Keratinocyte (primary cell): ENCODE data around the gene ABAT. TPM values are rescaled to one million over a fixed set of nuclear protein-coding genes. Genes with fewer than 3 reads are reported as not detected.

Experiments used
- DNase-seq: peaks from one replicate; pipeline ENCODE4 v3.0.0-alpha.2; 2011; ENCODE audit warnings: low read depth, missing footprints, low spot score
- FAIRE-seq: peaks from 2 replicates; lab custom pipeline; 2011; peaks lifted over from hg19 to GRCh38; lab: Jason Lieb, UNC
- H2AFZ ChIP-seq: 2 replicates; pipeline ENCODE4 v1.6.0; 2012; ENCODE audit warnings: low read length, control low read depth, inconsistent platforms; ENCODE audit not compliant: control insufficient read depth
- H3K27ac ChIP-seq: 2 replicates; pipeline ENCODE4 v1.5.1; 2011; ENCODE audit warnings: low read length; ENCODE audit not compliant: control insufficient read depth, insufficient read depth
- H3K27me3 ChIP-seq: 3 replicates; pipeline ENCODE4 v1.6.0; 2011; ENCODE audit warnings: low read length; ENCODE audit not compliant: control insufficient read depth, insufficient read depth; ENCODE audit errors: extremely low read depth
- H3K36me3 ChIP-seq, 2 experiments: 2 replicates in 1 of 2; 3 replicates in 1 of 2; pipeline ENCODE4 v1.5.1; 2011; ENCODE audit warnings: low read length in 2 of 2, mild to moderate bottlenecking in 1 of 2; ENCODE audit not compliant: control insufficient read depth in 2 of 2, insufficient read depth in 2 of 2; ENCODE audit errors: extremely low read depth in 1 of 2
- H3K4me1 ChIP-seq: 3 replicates; pipeline ENCODE4 v1.5.1; 2011; ENCODE audit warnings: low read length; ENCODE audit not compliant: control insufficient read depth, insufficient read depth; ENCODE audit errors: extremely low read depth
- H3K4me2 ChIP-seq: 3 replicates; pipeline ENCODE4 v1.6.0; 2011; ENCODE audit warnings: low read depth, low read length; ENCODE audit not compliant: control insufficient read depth, insufficient read depth; ENCODE audit errors: extremely low read depth
- H3K4me3 ChIP-seq, 3 experiments: fragments of 200-600 bp in 1 of 3; sonication (generic) in 1 of 3; 2 replicates in 2 of 3; 3 replicates in 1 of 3; pipeline ENCODE4 v1.5.1; 2011 to 2016; ENCODE audit warnings: low read length in 3 of 3, mild to moderate bottlenecking in 3 of 3, control low read depth in 2 of 3, inconsistent platforms in 1 of 3, low read depth in 1 of 3, mixed read lengths in 1 of 3, mixed run types in 1 of 3, moderate library complexity in 1 of 3; ENCODE audit not compliant: control insufficient read depth in 2 of 3, insufficient read depth in 2 of 3; ENCODE audit errors: extremely low read depth in 1 of 3
- H3K79me2 ChIP-seq: 2 replicates; pipeline ENCODE4 v1.6.0; 2012; ENCODE audit warnings: low read length; ENCODE audit not compliant: control insufficient read depth, insufficient read depth
- H3K9ac ChIP-seq: 3 replicates; pipeline ENCODE4 v1.6.0; 2011; ENCODE audit warnings: low read length; ENCODE audit not compliant: control insufficient read depth, insufficient read depth; ENCODE audit errors: extremely low read depth
- H3K9me1 ChIP-seq: 3 replicates; pipeline ENCODE4 v1.6.0; 2011; ENCODE audit warnings: low read length; ENCODE audit not compliant: control insufficient read depth, insufficient read depth; ENCODE audit errors: extremely low read depth
- H3K9me3 ChIP-seq: 2 replicates; pipeline ENCODE4 v1.5.1; 2012; ENCODE audit warnings: low read depth, low read length; ENCODE audit not compliant: control insufficient read depth
- H4K20me1 ChIP-seq: 3 replicates; pipeline ENCODE4 v1.6.0; 2011; ENCODE audit warnings: low read length; ENCODE audit not compliant: control insufficient read depth, insufficient read depth; ENCODE audit errors: extremely low read depth
- EZH2 ChIP-seq: IDR thresholded peaks from one replicate; pipeline ENCODE4 v1.6.1; 2012; ENCODE audit warnings: inconsistent platforms, mild to moderate bottlenecking, low read length, moderate library complexity
- dilution Hi-C: fragments of 300-500 bp; cut with MboI; formaldehyde crosslinking; loops from one replicate; pipeline ENCODE4 v1.7.0; 2020; ENCODE audit warnings: low sequenced_read_pairs; ENCODE audit not compliant: extremely low pct_ligation_motif_present
- polyA plus RNA-seq, 5 experiments: library from polyadenylated mRNA; depleted of rRNA in 3 of 5; stranded (reverse) in 3 of 5; stranded (forward) in 1 of 5; unstranded in 1 of 5; fragments of >200 nt; gene quantifications; 1 replicate in 1 of 5; 2 replicates in 3 of 5; 3 replicates in 1 of 5; pipeline versions ENCODE4 v1.2.1 to v1.2.3, GENCODE V29; 2011 to 2012; ENCODE audit warnings: missing spikeins in 2 of 5, low read depth in 1 of 5, low replicate concordance in 1 of 5
- TF ChIP-seq, protein P1 (sequence below), 3 experiments: IDR thresholded peaks in 1 of 3; conservative IDR thresholded peaks in 1 of 3; optimal IDR thresholded peaks in 1 of 3; 2 replicates in 2 of 3; 3 replicates in 1 of 3; pipeline versions ENCODE3 to v1.5.1; 2011; ENCODE audit warnings: low read length in 3 of 3, mild to moderate bottlenecking in 3 of 3, moderate library complexity in 2 of 3, control low read depth in 1 of 3, inconsistent platforms in 1 of 3; ENCODE audit not compliant: insufficient read depth in 2 of 3; ENCODE audit errors: extremely low read depth in 1 of 3

ABAT gene
- polyA plus RNA-seq, 1 donor (not counting 4 experiments of a cell fraction or from before 2014, with no cell fraction given), result 13.7 TPM

DNA sequence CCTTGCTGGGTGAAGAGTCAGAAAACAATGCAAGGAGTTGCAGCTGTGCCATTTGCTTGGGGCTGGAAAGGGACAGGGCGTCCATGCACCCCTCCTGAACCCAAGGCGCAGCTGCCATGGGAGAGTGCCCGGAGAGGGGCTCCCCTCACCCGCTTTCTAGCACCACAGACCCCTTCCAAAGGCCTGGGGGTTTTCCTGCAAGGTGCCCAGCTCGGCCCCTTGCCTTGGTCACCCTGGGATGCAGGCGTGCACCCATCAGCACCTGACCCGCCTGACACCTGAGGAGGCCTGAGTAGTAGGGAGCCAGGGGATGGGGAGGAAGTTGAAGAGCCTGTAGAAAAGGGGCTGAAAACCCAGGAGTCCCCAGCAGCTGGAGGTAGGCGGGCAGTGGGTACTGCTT, 92.8 kb downstream of the ABAT start:
- H4K20me1 ChIP-seq, result no peaks in the 10 kb centered on the region
- no peak for FAIRE-seq
- H2AFZ ChIP-seq, result no peak overlapping the region
- H3K36me3 ChIP-seq, result peaks cover 0 to 8% of the 10 kb centered on the region in 2 experiments
- TF ChIP-seq, protein P1, sequence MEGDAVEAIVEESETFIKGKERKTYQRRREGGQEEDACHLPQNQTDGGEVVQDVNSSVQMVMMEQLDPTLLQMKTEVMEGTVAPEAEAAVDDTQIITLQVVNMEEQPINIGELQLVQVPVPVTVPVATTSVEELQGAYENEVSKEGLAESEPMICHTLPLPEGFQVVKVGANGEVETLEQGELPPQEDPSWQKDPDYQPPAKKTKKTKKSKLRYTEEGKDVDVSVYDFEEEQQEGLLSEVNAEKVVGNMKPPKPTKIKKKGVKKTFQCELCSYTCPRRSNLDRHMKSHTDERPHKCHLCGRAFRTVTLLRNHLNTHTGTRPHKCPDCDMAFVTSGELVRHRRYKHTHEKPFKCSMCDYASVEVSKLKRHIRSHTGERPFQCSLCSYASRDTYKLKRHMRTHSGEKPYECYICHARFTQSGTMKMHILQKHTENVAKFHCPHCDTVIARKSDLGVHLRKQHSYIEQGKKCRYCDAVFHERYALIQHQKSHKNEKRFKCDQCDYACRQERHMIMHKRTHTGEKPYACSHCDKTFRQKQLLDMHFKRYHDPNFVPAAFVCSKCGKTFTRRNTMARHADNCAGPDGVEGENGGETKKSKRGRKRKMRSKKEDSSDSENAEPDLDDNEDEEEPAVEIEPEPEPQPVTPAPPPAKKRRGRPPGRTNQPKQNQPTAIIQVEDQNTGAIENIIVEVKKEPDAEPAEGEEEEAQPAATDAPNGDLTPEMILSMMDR (optimal IDR thresholded peaks at IDR 0.05 in 1 of 3, IDR thresholded peaks at IDR 0.05 in 1 of 3, conservative IDR thresholded peaks at IDR 0.05 in 1 of 3; ENCODE audit: extremely low read depth in 1 of 3, insufficient read depth in 2 of 3, low read length in 3 of 3), result no peak
- no peak for TF ChIP-seq EZH2
- no peaks in the 10 kb centered on the region for H3K4me1 ChIP-seq
- no peak overlapping the region for H3K27ac ChIP-seq
- no peaks in the 10 kb centered on the region for H3K9me1 ChIP-seq
- no peak overlapping the region for H3K4me2 ChIP-seq
- H3K9me3 ChIP-seq, result no peaks in the 10 kb centered on the region
- dilution Hi-C loops, result no loop called here
- no peak for DNase-seq
- H3K4me3 ChIP-seq, result no peak overlapping the region
- no peaks in the 10 kb centered on the region for H3K27me3 ChIP-seq
- no peak overlapping the region for H3K9ac ChIP-seq
- H3K79me2 ChIP-seq, result no peaks in the 10 kb centered on the region

DNA sequence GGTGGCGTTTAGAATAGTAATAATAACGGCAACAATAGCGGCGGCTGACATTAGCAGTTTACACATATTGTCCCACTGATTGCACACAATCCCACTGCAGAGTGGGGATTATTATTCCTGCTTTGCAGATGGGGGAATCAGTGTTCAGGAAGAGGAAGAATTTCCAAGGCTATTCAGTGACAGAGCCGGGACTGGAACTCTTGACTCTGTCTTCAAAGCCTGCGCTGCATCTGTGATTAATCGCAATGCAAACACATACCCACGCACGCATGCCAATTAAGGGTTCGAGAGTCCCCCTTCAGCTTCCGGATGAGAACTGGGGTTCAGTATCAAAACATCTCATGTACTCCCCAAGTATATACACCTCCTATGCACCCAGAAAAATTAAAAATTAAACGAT, 93.9 kb downstream of the ABAT start:
- FAIRE-seq (no peak), DNase-seq (no peak)
- dilution Hi-C loops, result no loop called here

More for the DNA sequence above, 93.9 kb downstream of the ABAT start:
- H3K4me1 ChIP-seq, result no peaks in the 10 kb centered on the region
- H3K9me3 ChIP-seq, result no peaks in the 10 kb centered on the region
- no peaks in the 10 kb centered on the region for H3K79me2 ChIP-seq
- no peak overlapping the region for H2AFZ ChIP-seq
- H3K4me3 ChIP-seq, result no peak overlapping the region
- H3K9ac ChIP-seq, result no peak overlapping the region
- TF ChIP-seq, protein P1 (optimal IDR thresholded peaks at IDR 0.05 in 1 of 3, IDR thresholded peaks at IDR 0.05 in 1 of 3, conservative IDR thresholded peaks at IDR 0.05 in 1 of 3; ENCODE audit: extremely low read depth in 1 of 3, insufficient read depth in 2 of 3, low read length in 3 of 3), result no peak
- TF ChIP-seq EZH2, result no peak
- H3K4me2 ChIP-seq, result no peak overlapping the region
- no peaks in the 10 kb centered on the region for H3K9me1 ChIP-seq
- no peaks in the 10 kb centered on the region for H4K20me1 ChIP-seq
- no peaks in the 10 kb centered on the region for H3K27me3 ChIP-seq
- H3K36me3 ChIP-seq, result peaks cover 0 to 10% of the 10 kb centered on the region in 2 experiments
- no peak overlapping the region for H3K27ac ChIP-seq
